KBM-7 (cell line): ENCODE measurements around the gene VAV3.
"Not testable (repeated sequence)": the region's sequence is repeated elsewhere in the genome, so short reads cannot be mapped to it uniquely, and the experiment has no call there.

ENCODE experiments used
- DNase-seq: peaks from one replicate; pipeline ENCODE4 v3.0.0-alpha.2; 2015
- in situ Hi-C: fragments of 300-500 bp; cut with MboI; formaldehyde crosslinking; loops from 2 replicates; pipeline ENCODE4 v1.14.3; 2020; ENCODE audit warnings: low sequenced_read_pairs, low pct_unique_long_range_greater_than_20kb, mixed read lengths

The VAV3 gene

GRCh38 chr1:107965110-107965991, at the start of gene VAV3:
TSS of gene VAV3 (minus strand) at chr1:107965180. CDS start at chr1:107964869, 311 bp downstream.
- peak; percentile 90 for DNase-seq
- in situ Hi-C loops, result no loop called here

DNA sequence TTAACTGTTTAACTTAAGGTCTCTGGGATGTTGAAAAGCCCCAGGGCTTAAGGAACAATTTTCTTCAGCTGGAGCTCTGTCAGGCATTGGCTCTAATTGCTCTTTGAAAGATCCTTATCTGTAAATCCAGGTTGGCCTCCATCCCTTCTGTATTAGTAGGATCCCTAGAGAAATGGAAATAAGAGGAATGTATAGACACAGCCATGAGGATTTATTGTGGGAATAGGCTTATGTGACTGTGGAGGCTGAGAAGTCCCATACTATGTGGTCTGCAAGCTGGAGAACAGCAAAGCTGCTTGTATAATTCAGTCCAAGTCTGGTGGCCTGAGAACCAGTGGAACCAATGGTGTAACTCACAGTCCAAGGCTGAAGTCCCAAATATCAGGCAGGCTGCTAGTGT, 47.6 kb upstream of the VAV3 start:
- no peak for DNase-seq
- in situ Hi-C loops, result no loop called here

DNA sequence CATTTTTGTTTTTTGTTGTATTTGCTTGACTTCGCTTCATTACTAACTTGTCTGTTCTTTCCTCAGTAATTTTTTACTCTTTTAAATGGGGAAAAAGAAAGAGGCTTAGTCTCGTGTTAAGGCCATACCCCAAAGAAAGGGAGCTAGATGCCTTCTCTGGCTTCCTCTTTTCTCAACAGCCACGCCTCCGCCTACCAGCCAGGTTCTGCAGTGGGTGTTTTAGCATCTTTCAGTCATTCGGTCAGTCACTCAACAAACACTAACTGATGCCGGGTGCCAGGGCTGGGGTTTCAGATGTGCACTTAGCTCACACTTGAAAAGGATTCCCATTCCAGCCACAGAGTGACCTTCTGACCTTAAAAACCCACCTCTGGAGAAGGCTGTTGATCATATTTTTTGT, 46.3 kb upstream of the VAV3 start:
- in situ Hi-C loops, result no loop called here
- peak; percentile 39 for DNase-seq

GRCh38 chr1:108010581-108010980, 45.6 kb upstream of the VAV3 start:
- in situ Hi-C loops, result no loop called here

DNA sequence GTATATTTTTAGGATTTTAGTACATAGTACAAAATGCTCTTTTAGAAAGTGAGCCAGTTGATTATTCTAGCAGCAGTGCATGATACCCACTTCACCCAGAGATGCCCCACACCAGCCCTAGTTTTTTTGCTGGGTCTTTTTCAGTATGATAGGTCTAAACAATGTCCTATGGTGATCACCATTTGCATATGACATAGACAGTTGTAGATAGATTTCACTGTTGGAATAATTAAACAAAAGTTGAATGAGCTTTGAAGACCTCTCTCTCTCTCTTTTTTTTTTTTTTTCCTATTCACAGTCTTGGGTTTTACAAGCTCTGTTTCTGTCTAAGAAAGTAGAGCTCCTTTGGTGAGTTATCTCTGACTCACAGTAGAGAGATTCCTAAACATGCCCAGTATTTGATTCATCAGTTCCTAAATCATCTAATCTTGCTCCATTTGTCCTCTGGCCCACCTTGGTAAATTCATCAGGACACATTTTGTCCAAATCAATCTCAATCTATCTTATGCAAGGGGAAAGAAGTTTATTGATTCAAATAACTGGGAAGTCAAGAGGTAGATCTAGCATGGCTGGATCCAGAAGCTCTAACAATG, 44.7 kb upstream of the VAV3 start:
- DNase-seq, result no peak
- in situ Hi-C loops, result no loop called here

More at GRCh38 chr1:108010581-108010980, 45.6 kb upstream of the VAV3 start:
- DNase-seq, result no peak

GRCh38 chr1:108007531-108007930, 42.6 kb upstream of the VAV3 start:
- in situ Hi-C loops, result no loop called here
- no peak for DNase-seq

GRCh38 chr1:108007070-108007469, 42.1 kb upstream of the VAV3 start:
- DNase-seq, result no peak
- in situ Hi-C loops, result no loop called here

- in situ Hi-C loops, DNase-seq: not testable (repeated sequence)
These were observed 39.9 kb upstream of the VAV3 start for GRCh38 chr1:108004919-108005318.

DNA sequence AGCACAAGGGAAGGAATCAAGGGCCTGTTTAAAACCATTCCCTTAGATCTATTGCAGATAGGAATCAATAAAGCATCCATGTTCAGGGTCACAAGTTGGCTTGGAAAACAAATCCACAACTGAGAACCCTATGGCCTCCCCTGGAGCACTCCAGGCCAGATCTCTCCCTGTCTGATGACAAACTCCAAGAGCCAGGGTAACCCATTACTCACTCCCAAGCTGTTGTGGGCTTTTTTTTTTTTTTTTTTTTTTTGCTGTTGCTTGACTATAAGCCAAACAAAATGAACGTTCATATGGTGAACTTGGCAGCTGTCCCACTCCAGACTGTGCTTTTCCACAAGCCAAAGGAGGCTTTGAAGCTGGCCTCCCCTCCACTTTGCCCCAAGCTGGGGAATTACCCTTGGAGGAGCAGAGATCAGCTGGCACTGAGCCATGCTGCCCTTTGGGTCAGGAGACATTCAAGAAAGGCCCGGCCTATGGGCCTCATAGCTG, 35.7 kb upstream of the VAV3 start:
- DNase-seq, result no peak
- in situ Hi-C loops, result no loop called here

DNA sequence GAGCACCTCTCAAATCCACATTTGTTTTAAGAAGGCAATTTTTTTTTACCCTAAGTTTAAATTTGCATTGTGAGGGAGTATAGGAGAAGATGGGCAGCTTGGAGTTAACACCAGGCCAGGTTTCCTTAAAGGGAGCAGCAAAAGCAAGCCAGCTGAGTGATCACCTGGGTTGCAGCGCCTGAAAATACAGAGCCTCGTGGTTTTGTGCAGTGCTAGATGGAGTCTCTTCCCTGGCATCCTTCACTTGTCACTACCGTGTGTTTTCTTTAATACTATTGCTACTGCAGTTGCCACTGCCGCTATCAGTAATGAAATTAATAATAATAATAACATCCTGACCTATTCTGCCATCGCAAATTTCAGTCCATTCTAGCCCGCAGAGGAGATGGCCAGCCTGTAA, 35.2 kb upstream of the VAV3 start:
- in situ Hi-C loops, result no loop called here
- DNase-seq, result no peak

DNA sequence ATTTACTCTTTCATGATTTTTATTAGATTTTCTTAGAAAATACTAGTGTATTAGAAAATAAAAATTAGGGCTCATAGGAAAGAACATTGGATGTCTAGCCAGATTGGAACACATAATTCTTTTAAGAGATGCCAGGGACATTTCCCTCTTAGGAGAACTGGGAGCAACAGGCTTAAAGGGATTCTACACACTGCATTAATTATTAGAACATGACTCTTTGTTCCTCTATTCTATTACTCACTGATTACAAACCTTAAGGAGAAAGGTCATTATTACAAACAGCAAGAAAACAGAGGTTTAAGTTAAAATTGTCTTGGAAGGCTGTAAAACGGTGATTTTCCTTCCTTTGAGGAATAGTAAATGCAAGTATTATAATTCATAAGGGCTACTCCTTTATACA, 32.9 kb upstream of the VAV3 start:
- no peak for DNase-seq
- in situ Hi-C loops, result no loop called here

DNA sequence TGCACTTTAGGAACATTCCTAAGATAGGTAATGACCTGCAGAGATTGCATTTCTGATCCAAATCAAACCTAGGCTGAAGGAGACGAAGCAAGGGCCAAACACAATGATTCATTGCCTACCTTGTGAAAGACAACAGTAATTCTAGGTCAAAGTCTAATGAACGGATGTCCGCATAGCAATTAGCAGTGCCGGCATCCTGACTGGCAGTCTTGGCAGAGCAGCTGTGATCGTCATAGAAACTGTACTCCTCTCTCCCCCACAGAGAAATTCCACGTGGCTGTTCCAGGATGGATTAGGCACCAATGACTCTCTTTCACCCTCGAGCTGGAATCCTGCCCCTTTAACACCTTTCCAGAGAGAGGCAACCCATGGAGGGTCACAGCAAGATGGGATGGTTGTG, 28.9 kb upstream of the VAV3 start:
- DNase-seq, result no peak
- in situ Hi-C loops, result no loop called here

DNA sequence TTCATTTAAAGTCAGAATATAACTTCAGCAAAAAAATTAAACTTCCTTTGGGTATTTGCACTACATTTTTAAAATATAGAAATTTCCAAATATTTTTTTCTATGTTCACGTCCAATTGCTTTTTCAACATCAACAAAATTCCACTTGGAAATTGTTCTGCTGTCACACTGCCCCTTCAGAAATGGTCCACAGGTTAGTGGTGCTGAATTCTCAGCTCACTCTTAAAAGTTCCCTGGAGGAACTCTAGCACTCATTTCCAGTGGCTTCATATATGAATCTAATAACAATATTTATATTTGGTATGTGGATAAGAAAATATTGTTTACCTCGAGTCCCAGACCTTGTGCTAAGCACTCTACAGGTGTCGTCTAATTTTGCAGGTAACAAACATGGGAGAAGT, 27.4 kb upstream of the VAV3 start:
- no peak for DNase-seq
- in situ Hi-C loops, result no loop called here

GRCh38 chr1:107991371-107992066, 26.5 kb upstream of the VAV3 start:
- in situ Hi-C loops, result no loop called here
- DNase-seq, result no peak

- in situ Hi-C loops, result no loop called here
- no peak for DNase-seq
These were observed 25.6 kb upstream of the VAV3 start for GRCh38 chr1:107990606-107991005.

GRCh38 chr1:107981277-107981676, 16.3 kb upstream of the VAV3 start:
- in situ Hi-C loops, result no loop called here
- DNase-seq, result no peak

DNA sequence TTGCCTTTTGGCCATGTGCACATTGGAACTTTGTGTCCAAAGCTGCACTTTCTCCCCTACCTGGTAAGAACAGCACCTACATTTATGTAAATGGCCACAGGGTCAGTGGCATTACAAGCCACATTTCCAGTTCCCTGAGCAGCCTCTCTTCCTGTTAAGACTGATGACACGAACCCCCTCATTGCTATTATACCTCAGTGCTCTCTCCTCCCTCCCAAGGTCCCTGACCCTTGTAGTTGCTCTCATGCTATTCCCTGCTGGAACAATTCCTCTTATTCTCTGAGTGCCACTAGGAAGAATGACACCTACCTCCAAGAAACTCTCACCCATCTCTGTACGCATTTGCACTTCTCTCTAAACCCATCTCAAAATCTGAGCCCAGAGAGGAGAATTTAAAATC, 14.9 kb upstream of the VAV3 start:
- DNase-seq, result no peak
- in situ Hi-C loops, result no loop called here

- in situ Hi-C loops, result no loop called here
- no peak for DNase-seq
These were observed 14.1 kb upstream of the VAV3 start for GRCh38 chr1:107979088-107979487.

GRCh38 chr1:107976836-107977235, 11.9 kb upstream of the VAV3 start:
- in situ Hi-C loops, result no loop called here

DNA sequence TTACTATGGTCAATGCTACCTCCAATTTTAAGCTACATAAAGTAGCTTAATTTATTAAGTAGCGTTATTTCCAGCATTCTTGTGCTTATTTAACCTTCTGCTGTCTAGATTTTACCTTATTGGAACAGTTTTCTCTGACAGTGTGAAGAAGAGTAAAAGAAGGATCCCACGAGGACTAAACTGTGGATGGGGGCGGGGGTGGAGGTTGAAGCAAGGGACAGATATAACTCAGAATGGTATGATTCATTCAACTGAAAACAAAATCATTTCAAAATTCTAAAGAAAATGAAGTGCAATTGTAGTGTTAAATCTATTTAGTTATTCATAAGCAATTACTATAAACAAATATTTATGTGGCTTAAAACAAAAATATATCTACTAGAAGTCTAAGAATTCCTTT, 11.5 kb upstream of the VAV3 start:
- DNase-seq, result no peak
- in situ Hi-C loops, result no loop called here

More at GRCh38 chr1:107976836-107977235, 11.9 kb upstream of the VAV3 start:
- DNase-seq, result no peak
